HCT116 (cell line): ENCODE results near the gene LRP2BP. TPM values are rescaled to one million over a fixed set of nuclear protein-coding genes. Genes with fewer than 3 reads are reported as not detected.

Experiments used
- ATAC-seq: fragments of 200-7000 bp; cut with Tn5 transposase; 2 replicates; pipeline ENCODE4 v1.9.1; 2020; ENCODE audit warnings: mild to moderate bottlenecking, moderate library complexity
- BruUV-seq: library from RNA; stranded (reverse); fragments of 400-500 nt; replicated peaks from 2 replicates; lab custom pipeline; 2021; lab: Mats Ljungman, UMichigan
- CTCF ChIA-PET: fragments of 300-600 bp; sonication (Branson Sonifier 250); formaldehyde crosslinking; loops from one replicate; lab custom pipeline; 2021; ENCODE audit warnings: antibody characterized with exemption; lab: Charles Lee
- POLR2A ChIA-PET: fragments of 300-600, 350-600 bp; sonication (Branson Sonifier 250); formaldehyde crosslinking; loops from one replicate; lab custom pipeline; 2021; ENCODE audit warnings: antibody characterized with exemption; lab: Charles Lee
- RAD21 ChIA-PET, 2 experiments: fragments of 300-600 bp; sonication (Branson Sonifier 250); formaldehyde crosslinking; loops; one replicate each; lab custom pipeline; 2023; ENCODE audit warnings: low total read pairs in 2 of 2; ENCODE audit not compliant: uncharacterized antibody in 2 of 2, unreplicated experiment in 2 of 2, low non-redundant PET in 1 of 2; lab: Charles Lee
- DNase-seq: peaks from one replicate; pipeline ENCODE4 v3.0.0-alpha.2; 2010; ENCODE audit warnings: low read depth, low spot score
- H2AFZ ChIP-seq: fragments of 200-600 bp; shearing (Covaris generic), sonication (generic); 2 replicates; pipeline ENCODE4 v1.6.1; 2017; ENCODE audit warnings: low read depth, mixed run types, mixed read lengths, antibody characterized with exemption, low read length; ENCODE audit not compliant: poor library complexity, severe bottlenecking
- H3K27ac ChIP-seq: 2 replicates; pipeline ENCODE4 v1.5.1; 2012; ENCODE audit warnings: low read depth, low read length
- H3K27me3 ChIP-seq: fragments of 200-600 bp; sonication (generic); 2 replicates; pipeline ENCODE4 v1.6.1; 2016; ENCODE audit warnings: mixed run types, low read length, mixed read lengths; ENCODE audit not compliant: insufficient read depth
- H3K36me3 ChIP-seq, 2 experiments: fragments of 200-500 bp in 1 of 2; fragments of 200-600 bp in 1 of 2; sonication (Bioruptor generic) in 1 of 2; sonication (generic) in 1 of 2; 2 replicates each; pipeline versions ENCODE4 v1.5.1 to v1.6.1; 2014 to 2016; ENCODE audit warnings: low read length in 2 of 2, inconsistent platforms in 1 of 2, mixed read lengths in 1 of 2, mixed run types in 1 of 2; ENCODE audit not compliant: insufficient read depth in 2 of 2, control insufficient read depth in 1 of 2
- H3K4me1 ChIP-seq, 2 experiments: fragments of 200-600 bp in 1 of 2; sonication (generic) in 1 of 2; 2 replicates each; pipeline versions ENCODE4 v1.5.1 to v1.6.1; 2012 to 2017; ENCODE audit warnings: low read length in 2 of 2, inconsistent platforms in 1 of 2, mild to moderate bottlenecking in 1 of 2, mixed read lengths in 1 of 2, mixed run types in 1 of 2, moderate library complexity in 1 of 2; ENCODE audit not compliant: insufficient read depth in 2 of 2, control insufficient read depth in 1 of 2
- H3K4me2 ChIP-seq: fragments of 200-600 bp; sonication (generic); 2 replicates; pipeline ENCODE4 v1.6.1; 2017; ENCODE audit warnings: mixed run types, low read length, mixed read lengths
- H3K4me3 ChIP-seq, 2 experiments: fragments of 200-600 bp in 1 of 2; sonication (generic) in 1 of 2; replicated peaks in 1 of 2; 2 replicates each; pipeline ENCODE4 v1.5.1; 2011 to 2016; ENCODE audit warnings: low read length in 2 of 2, control low read depth in 1 of 2, low read depth in 1 of 2, mild to moderate bottlenecking in 1 of 2, mixed read lengths in 1 of 2, mixed run types in 1 of 2
- H3K79me2 ChIP-seq: fragments of 200-600 bp; sonication (generic); 2 replicates; pipeline ENCODE4 v1.6.1; 2017; ENCODE audit warnings: mild to moderate bottlenecking, mixed run types, low read length, moderate library complexity, mixed read lengths; ENCODE audit not compliant: insufficient read depth
- H3K9ac ChIP-seq: fragments of 200-600 bp; sonication (generic); 2 replicates; pipeline ENCODE4 v1.6.1; 2016; ENCODE audit warnings: low read length, mixed read lengths
- H3K9me2 ChIP-seq: fragments of 200-600 bp; sonication (generic), shearing (Covaris generic); 2 replicates; pipeline ENCODE4 v1.6.1; 2017; ENCODE audit warnings: mixed run types, mild to moderate bottlenecking, moderate library complexity; ENCODE audit not compliant: insufficient read depth
- H3K9me3 ChIP-seq, 2 experiments: fragments of 200-500 bp in 1 of 2; fragments of 200-600 bp in 1 of 2; sonication (Bioruptor generic) in 1 of 2; sonication (generic) in 1 of 2; 2 replicates each; pipeline ENCODE4 v1.6.1; 2014 to 2017; ENCODE audit warnings: low read length in 2 of 2, mixed read lengths in 2 of 2, inconsistent platforms in 1 of 2, low read depth in 1 of 2, mild to moderate bottlenecking in 1 of 2, mixed run types in 1 of 2, moderate library complexity in 1 of 2; ENCODE audit not compliant: control insufficient read depth in 1 of 2, insufficient read depth in 1 of 2
- H4K20me1 ChIP-seq: fragments of 200-600 bp; sonication (generic), shearing (Covaris generic); 2 replicates; pipeline ENCODE4 v1.6.1; 2017; ENCODE audit warnings: mixed run types, mild to moderate bottlenecking, moderate library complexity; ENCODE audit not compliant: insufficient read depth
- CTCF ChIP-seq, 3 experiments: fragments of 200-600 bp in 1 of 3; sonication (generic) in 1 of 3; IDR thresholded peaks in 2 of 3; conservative IDR thresholded peaks in 1 of 3; 2 replicates each; pipeline ENCODE4 v1.5.1; 2012 to 2017; ENCODE audit warnings: low read depth in 2 of 3, low read length in 2 of 3, antibody characterized with exemption in 1 of 3, borderline replicate concordance in 1 of 3, control low read depth in 1 of 3, mild to moderate bottlenecking in 1 of 3, mixed read lengths in 1 of 3, mixed run types in 1 of 3, moderate library complexity in 1 of 3; ENCODE audit not compliant: insufficient read depth in 1 of 3
- EZH2phosphoT487 ChIP-seq: fragments of 200-600 bp; IDR thresholded peaks from 2 replicates; pipeline ENCODE4 v1.6.1; 2018; ENCODE audit warnings: antibody characterized with exemption, borderline replicate concordance
- JUND ChIP-seq: IDR thresholded peaks from 2 replicates; pipeline ENCODE4 v1.6.1; 2012
- MAX ChIP-seq: IDR thresholded peaks from 2 replicates; pipeline ENCODE4 v1.6.1; 2012
- POLR2A ChIP-seq: IDR thresholded peaks from 2 replicates; pipeline ENCODE4 v1.7.0; 2011; ENCODE audit warnings: borderline replicate concordance; ENCODE audit not compliant: insufficient read depth, insufficient read length; ENCODE audit errors: extremely low read depth
- POLR2AphosphoS5 ChIP-seq: IDR thresholded peaks from 2 replicates; pipeline ENCODE4 v1.6.1; 2011; ENCODE audit warnings: mild to moderate bottlenecking, low read depth, low read length, moderate library complexity
- SP1 ChIP-seq: IDR thresholded peaks from 2 replicates; pipeline ENCODE4 v1.6.1; 2012; ENCODE audit warnings: low read depth
- SRF ChIP-seq: IDR thresholded peaks from 2 replicates; pipeline ENCODE4 v1.6.1; 2012; ENCODE audit warnings: low read depth
- YY1 ChIP-seq: IDR thresholded peaks from 2 replicates; pipeline ENCODE4 v1.6.1; 2011; ENCODE audit warnings: low read length, low read depth, moderate library complexity, mild to moderate bottlenecking; ENCODE audit not compliant: insufficient replicate concordance; ENCODE audit errors: extremely low read depth
- ZBTB33 ChIP-seq: IDR thresholded peaks from 2 replicates; pipeline ENCODE4 v1.6.1; 2011; ENCODE audit warnings: mild to moderate bottlenecking, low read length, moderate library complexity; ENCODE audit not compliant: insufficient replicate concordance; ENCODE audit errors: extremely low read depth
- ZFX ChIP-seq: fragments of 450-650 bp; IDR thresholded peaks from 2 replicates; pipeline ENCODE4 v1.6.1; 2017
- intact Hi-C: fragments of 100-400 bp; cut with micrococcal nuclease; formaldehyde crosslinking; loops from 2 replicates; pipeline ENCODE4 v1.10.0; 2022
- total RNA-seq: library from RNA; stranded (reverse); gene quantifications from one replicate; pipeline ENCODE4 v1.2.1, GENCODE V29; 2021; ENCODE audit not compliant: unreplicated experiment

The LRP2BP gene
- total RNA-seq, 1 experiment from 2014 or later, result 2.9 TPM

- RAD21 ChIA-PET, result no interaction called here
Observed at GRCh38 chr4:185374027-185374426, 21.7 kb downstream of the LRP2BP start.

More at GRCh38 chr4:185374027-185374426, 21.7 kb downstream of the LRP2BP start:
- no peaks in the 10 kb centered on the region for H4K20me1 ChIP-seq
- DNase-seq (no peak), ATAC-seq (no peak)
- H3K9ac ChIP-seq, result no peak overlapping the region
- no peaks in the 10 kb centered on the region for H3K79me2 ChIP-seq
- H3K4me3 ChIP-seq, result no peak overlapping the region
- intact Hi-C loops, result no loop called here
- H2AFZ ChIP-seq, result no peak overlapping the region
- TF ChIP-seq ZBTB33 (no peak), SRF (no peak), POLR2A (no peak), SP1 (no peak), EZH2phosphoT487 (no peak), CTCF (IDR thresholded peaks at IDR 0.05 in 2 of 3, conservative IDR thresholded peaks at IDR 0.05 in 1 of 3; ENCODE audit: borderline replicate concordance in 1 of 3, insufficient read depth in 1 of 3, low read depth in 2 of 3, low read length in 2 of 3) (no peak), POLR2AphosphoS5 (no peak), ZFX (no peak), YY1 (no peak), JUND (no peak), MAX (no peak)
- no peaks in the 10 kb centered on the region for H3K9me3 ChIP-seq
- no peaks in the 10 kb centered on the region for H3K9me2 ChIP-seq
- H3K27ac ChIP-seq, result no peak overlapping the region
- H3K27me3 ChIP-seq, result no peaks in the 10 kb centered on the region
- no peak overlapping the region for H3K4me2 ChIP-seq
- no peaks in the 10 kb centered on the region for H3K4me1 ChIP-seq
- POLR2A ChIA-PET, result no interaction called here
- BruUV-seq, result no TSS peak
- CTCF ChIA-PET, result no interaction called here
- H3K36me3 ChIP-seq, result no peaks in the 10 kb centered on the region; a peak in 1 of 4 replicates
